Type B pancreatic cell (in vitro differentiated cells): ENCODE data around the gene F11. TPM values are rescaled to one million over a fixed set of nuclear protein-coding genes. Genes with fewer than 3 reads are reported as not detected.
"Not testable (repeated sequence)": the region's sequence is repeated elsewhere in the genome, so short reads cannot be mapped to it uniquely, and the experiment has no call there.

Experiments
- DNase-seq: peaks from one replicate; pipeline ENCODE4 v3.0.0; 2021; ENCODE audit warnings: mixed read lengths; ENCODE audit not compliant: unreplicated experiment; ENCODE audit errors: extremely low spot score
- H3K27ac Mint-ChIP-seq: 2 replicates; pipeline ENCODE4 v1.8.0; 2021; ENCODE audit warnings: mild to moderate bottlenecking, mixed read lengths
- H3K27me3 Mint-ChIP-seq: 2 replicates; pipeline ENCODE4 v1.8.0; 2021; ENCODE audit warnings: mixed read lengths
- H3K36me3 Mint-ChIP-seq: 2 replicates; pipeline ENCODE4 v1.8.0; 2021; ENCODE audit warnings: mixed read lengths
- H3K4me1 Mint-ChIP-seq: one replicate; pipeline ENCODE4 v1.8.0; 2021; ENCODE audit warnings: mixed read lengths; ENCODE audit not compliant: unreplicated experiment
- H3K4me3 Mint-ChIP-seq: 2 replicates; pipeline ENCODE4 v1.8.0; 2021; ENCODE audit warnings: mild to moderate bottlenecking, mixed read lengths
- H3K9me3 Mint-ChIP-seq: 2 replicates; pipeline ENCODE4 v1.8.0; 2021; ENCODE audit warnings: mixed read lengths
- CTCF ChIP-seq: fragments of 200-600 bp; sonication (generic); conservative IDR thresholded peaks from 2 replicates; pipeline ENCODE4 v1.5.0; 2021; ENCODE audit warnings: antibody characterized with exemption, mild to moderate bottlenecking
- total RNA-seq: library from RNA; stranded (reverse); gene quantifications from 2 replicates; pipeline ENCODE4 v1.2.1, GENCODE V29; 2021; ENCODE audit warnings: low replicate concordance

F11 gene
- total RNA-seq, 1 donor from 2014 or later = 0.72 TPM

GRCh38 chr4:186244835-186245234, 21.2 kb upstream of the F11 start:
- peaks cover 14% of the 10 kb centered on the region for H3K27me3 Mint-ChIP-seq
- no peak for TF ChIP-seq CTCF
- H3K4me1 Mint-ChIP-seq = no peaks in the 10 kb centered on the region
- peaks cover 11% of the 10 kb centered on the region for H3K9me3 Mint-ChIP-seq
- no peak for DNase-seq
- no peaks in the 10 kb centered on the region for H3K36me3 Mint-ChIP-seq
- H3K27ac Mint-ChIP-seq = no peak overlapping the region
- no peak overlapping the region for H3K4me3 Mint-ChIP-seq

- H3K4me1 Mint-ChIP-seq, H3K36me3 Mint-ChIP-seq, H3K4me3 Mint-ChIP-seq, H3K27ac Mint-ChIP-seq, DNase-seq: not testable (repeated sequence)
- Mint-ChIP-seq H3K27me3 (peaks cover 20% of the 10 kb centered on the region), H3K9me3 (peaks cover 11% of the 10 kb centered on the region)
These were observed 18.8 kb upstream of the F11 start for GRCh38 chr4:186247062-186247752.

GRCh38 chr4:186248643-186249042, 17.3 kb upstream of the F11 start:
- no peak overlapping the region for H3K27ac Mint-ChIP-seq
- peaks cover 11% of the 10 kb centered on the region for H3K9me3 Mint-ChIP-seq
- H3K4me3 Mint-ChIP-seq = no peak overlapping the region
- H3K36me3 Mint-ChIP-seq = no peaks in the 10 kb centered on the region
- peaks cover 20% of the 10 kb centered on the region for H3K27me3 Mint-ChIP-seq
- H3K4me1 Mint-ChIP-seq = no peaks in the 10 kb centered on the region
- no peak for TF ChIP-seq CTCF
- no peak for DNase-seq

GRCh38 chr4:186249785-186250754, 15.9 kb upstream of the F11 start:
- Mint-ChIP-seq H3K4me3 (no peak overlapping the region), H3K9me3 (peaks cover 11% of the 10 kb centered on the region), H3K4me1 (no peaks in the 10 kb centered on the region), H3K36me3 (no peaks in the 10 kb centered on the region), H3K27ac (no peak overlapping the region), H3K27me3 (peaks cover 25% of the 10 kb centered on the region)
- DNase-seq = no peak
- no peak for TF ChIP-seq CTCF

- H3K27me3 Mint-ChIP-seq = peaks cover 25% of the 10 kb centered on the region
- H3K4me3 Mint-ChIP-seq = no peak overlapping the region
- H3K36me3 Mint-ChIP-seq = no peaks in the 10 kb centered on the region
- no peak for TF ChIP-seq CTCF
- no peak overlapping the region for H3K27ac Mint-ChIP-seq
- H3K9me3 Mint-ChIP-seq = peaks cover 10% of the 10 kb centered on the region
- no peak for DNase-seq
- H3K4me1 Mint-ChIP-seq = no peaks in the 10 kb centered on the region
These were observed 15.2 kb upstream of the F11 start for GRCh38 chr4:186250760-186251159.

DNA sequence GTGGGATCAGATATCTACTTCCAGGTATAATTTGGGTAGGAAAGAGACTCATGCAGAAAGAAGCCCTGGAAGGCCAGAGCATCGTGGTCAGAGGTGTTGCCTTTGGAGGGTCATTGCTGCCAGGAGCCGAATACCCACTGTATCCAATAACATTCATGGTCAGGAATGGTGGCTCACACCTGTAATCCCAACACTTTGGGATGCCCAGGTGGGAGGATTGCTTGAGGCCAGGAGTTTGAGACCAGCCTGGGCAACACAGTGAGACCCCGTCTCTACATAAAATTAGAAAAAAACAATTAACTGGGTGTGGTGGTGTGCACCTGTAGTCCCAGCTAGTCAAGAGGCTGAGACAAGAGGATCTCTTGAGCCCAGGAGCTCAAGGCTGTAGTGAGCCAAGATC, 10.9 kb upstream of the F11 start:
- no peaks in the 10 kb centered on the region for H3K9me3 Mint-ChIP-seq
- no peaks in the 10 kb centered on the region for H3K36me3 Mint-ChIP-seq
- peaks cover 11% of the 10 kb centered on the region for H3K27me3 Mint-ChIP-seq
- DNase-seq = no peak
- H3K27ac Mint-ChIP-seq = no peak overlapping the region
- TF ChIP-seq CTCF = no peak
- no peak overlapping the region for H3K4me3 Mint-ChIP-seq
- H3K4me1 Mint-ChIP-seq = peaks cover under 1% of the 10 kb centered on the region
